ENCODE data around the gene CARNS1. TPM values are rescaled to one million over a fixed set of nuclear protein-coding genes. Genes with fewer than 3 reads are reported as not detected.
A peak's percentile ranks its signal among the peaks of the same experiment; 100 is the strongest.

CARNS1 gene
- total and polyA plus RNA-seq, 9 of the 15 experiments (the other 6 are each of a cell fraction or from before 2014, with no cell fraction given), result 0.01 to 0.18 (median 0.06) TPM; not detected in 3

GRCh38 chr11:67468759-67469507 lies 53.5 kb downstream of the CARNS1 start, which contains the start of gene TMEM134 (continued):
- peak; percentile 43; the same call in 1 of the 2 replicates for TF ChIP-seq ATF1 (CRISPR knock-in tag; IDR thresholded peaks at IDR 0.05)
- TF ChIP-seq ATF1 (tag; IDR thresholded peaks at IDR 0.05), result peak; percentile 84
- no peak for TF ChIP-seq MYBL2 (IDR thresholded peaks at IDR 0.05; ENCODE audit: low read depth)
- TF ChIP-seq MYBL2 (CRISPR knock-in tag; IDR thresholded peaks at IDR 0.05; ENCODE audit: borderline replicate concordance), result no peak
- no peak for TF ChIP-seq NCOA6 (IDR thresholded peaks at IDR 0.05)
- TF ChIP-seq NR1H2 (CRISPR knock-in tag; IDR thresholded peaks at IDR 0.05), result 0 out of 2 replicates have a peak, but pooled peaks have one; percentile 3
- peak; percentile 56 to 92 (median 90) for TF ChIP-seq YY1 (IDR thresholded peaks at IDR 0.05; ENCODE audit: borderline replicate concordance in 1 of 3, control insufficient read depth in 1 of 3, extremely low read depth in 1 of 3, insufficient read depth in 3 of 3, insufficient read length in 1 of 3, insufficient replicate concordance in 2 of 3, low read depth in 1 of 3, low read length in 2 of 3)
- TF ChIP-seq HCFC1 (IDR thresholded peaks at IDR 0.05; ENCODE audit: low read depth, low read length), result peak; percentile 68
- TF ChIP-seq HLTF (IDR thresholded peaks at IDR 0.05), result no peak
- no peak for TF ChIP-seq FOXK1 (CRISPR knock-in tag; IDR thresholded peaks at IDR 0.05; ENCODE audit: borderline replicate concordance)
- no peak for TF ChIP-seq ZNF778 (CRISPR knock-in tag; IDR thresholded peaks at IDR 0.05)
- peak; percentile 73 for TF ChIP-seq MYC (IDR thresholded peaks at IDR 0.05; ENCODE audit: low read depth, low read length)
- TF ChIP-seq MYC (CRISPR knock-in tag; IDR thresholded peaks at IDR 0.05; ENCODE audit: borderline replicate concordance, low read depth), result peak; percentile 59; the same call in 1 of the 2 replicates
- peak; percentile 82 for TF ChIP-seq SMAD4 (CRISPR knock-in tag; conservative IDR thresholded peaks at IDR 0.05)
- TF ChIP-seq ILK (tag; IDR thresholded peaks at IDR 0.05; ENCODE audit: borderline replicate concordance, low read depth), result no peak
- TF ChIP-seq CHCHD3 (CRISPR knock-in tag; IDR thresholded peaks at IDR 0.05), result no peak
- TF ChIP-seq FUS (optimal IDR thresholded peaks at IDR 0.05; ENCODE audit: low read depth, low read length), result no peak
- TF ChIP-seq MCM7 (IDR thresholded peaks at IDR 0.05), result no peak
- TF ChIP-seq BRF1 (IDR thresholded peaks at IDR 0.05; ENCODE audit: borderline replicate concordance, extremely low read depth, insufficient read length), result no peak
- no peak for TF ChIP-seq RBM25 (IDR thresholded peaks at IDR 0.05; ENCODE audit: low read depth, low read length, severe bottlenecking)
- TF ChIP-seq FOXM1 (IDR thresholded peaks at IDR 0.05; ENCODE audit: low read depth), result no peak
- TF ChIP-seq FOXM1 (CRISPR knock-in tag; IDR thresholded peaks at IDR 0.05; ENCODE audit: low read depth), result no peak
- TF ChIP-seq ZNF253 (CRISPR knock-in tag; conservative IDR thresholded peaks at IDR 0.05), result no peak
- peak; percentile 78 for TF ChIP-seq GABPB1 (CRISPR knock-in tag; IDR thresholded peaks at IDR 0.05)
- peak; percentile 93 for TF ChIP-seq CREM (IDR thresholded peaks at IDR 0.05; ENCODE audit: low read depth)
- TF ChIP-seq RHOXF2B (CRISPR knock-in tag; conservative IDR thresholded peaks at IDR 0.05), result no peak
- TF ChIP-seq MXD1 (CRISPR knock-in tag; IDR thresholded peaks at IDR 0.05; ENCODE audit: borderline replicate concordance, poor library complexity, severe bottlenecking), result no peak
- no peak for TF ChIP-seq ZNF57 (CRISPR knock-in tag; IDR thresholded peaks at IDR 0.05)
- TF ChIP-seq TEAD1 (CRISPR knock-in tag; IDR thresholded peaks at IDR 0.05), result no peak

Measured in K562 (cell line).